HepG2 (cell line): ENCODE data around the gene PHF23. TPM values are rescaled to one million over a fixed set of nuclear protein-coding genes. Genes with fewer than 3 reads are reported as not detected.

ENCODE experiments used
- ATF3 ChIP-seq: sonication (generic); formaldehyde crosslinking; IDR thresholded peaks from 2 replicates; pipeline ENCODE4 v1.4.0; 2020; ENCODE audit warnings: missing genetic modification reagents
- BATF2 ChIP-seq: sonication (generic); formaldehyde crosslinking; IDR thresholded peaks from 2 replicates; pipeline ENCODE4 v1.8.0; 2022; ENCODE audit warnings: mild to moderate bottlenecking, missing genetic modification reagents, moderate library complexity
- CERS6 ChIP-seq: sonication (generic); formaldehyde crosslinking; IDR thresholded peaks from 2 replicates; pipeline ENCODE4 v1.5.0; 2020; ENCODE audit warnings: missing genetic modification reagents
- GMEB1 ChIP-seq: sonication (generic); formaldehyde crosslinking; IDR thresholded peaks from 2 replicates; pipeline ENCODE4 v1.5.1; 2020; ENCODE audit warnings: missing genetic modification reagents, mild to moderate bottlenecking, borderline replicate concordance
- GMEB2 ChIP-seq: IDR thresholded peaks from 2 replicates; pipeline ENCODE4 v1.6.1; 2016; ENCODE audit warnings: missing biosample characterization, missing genetic modification reagents, low read depth
- JARID2 ChIP-seq: sonication (generic); formaldehyde crosslinking; IDR thresholded peaks from 2 replicates; pipeline ENCODE4 v1.8.1; 2023; ENCODE audit warnings: missing genetic modification reagents, inconsistent platforms; ENCODE audit not compliant: insufficient replicate concordance
- KAT7 ChIP-seq: IDR thresholded peaks from 2 replicates; pipeline ENCODE4 v1.6.1; 2018; ENCODE audit warnings: borderline replicate concordance, missing compliant biosample characterization
- KLF13 ChIP-seq: sonication (generic); formaldehyde crosslinking; IDR thresholded peaks from 2 replicates; pipeline ENCODE4 v1.4.0; 2020; ENCODE audit warnings: mild to moderate bottlenecking, missing genetic modification reagents
- KLF16 ChIP-seq, 2 experiments: sonication (generic) in 1 of 2; formaldehyde crosslinking in 1 of 2; IDR thresholded peaks; 2 replicates each; pipeline versions ENCODE4 v1.6.1 to v1.8.0; 2016 to 2023; ENCODE audit warnings: missing genetic modification reagents in 2 of 2, missing compliant biosample characterization in 1 of 2
- MEIS2 ChIP-seq: sonication (generic); formaldehyde crosslinking; IDR thresholded peaks from 2 replicates; pipeline ENCODE4 v1.9.0; 2021; ENCODE audit warnings: mild to moderate bottlenecking, missing genetic modification reagents
- SIX4 ChIP-seq: sonication (generic); formaldehyde crosslinking; IDR thresholded peaks from 2 replicates; pipeline ENCODE4 v1.4.0; 2020; ENCODE audit warnings: missing genetic modification reagents
- SNAPC4 ChIP-seq: sonication (generic); formaldehyde crosslinking; IDR thresholded peaks from 2 replicates; pipeline ENCODE4 v1.4.0; 2020; ENCODE audit warnings: mild to moderate bottlenecking, missing genetic modification reagents
- TOE1 ChIP-seq: sonication (generic); formaldehyde crosslinking; IDR thresholded peaks from 2 replicates; pipeline ENCODE4 v1.4.0; 2020; ENCODE audit warnings: mild to moderate bottlenecking, missing genetic modification reagents
- ZBTB1 ChIP-seq: sonication (generic); formaldehyde crosslinking; IDR thresholded peaks from 2 replicates; pipeline ENCODE4 v1.4.0; 2020; ENCODE audit warnings: missing genetic modification reagents, borderline replicate concordance
- ZKSCAN5 ChIP-seq: sonication (generic); formaldehyde crosslinking; IDR thresholded peaks from 2 replicates; pipeline ENCODE4 v1.5.1; 2020; ENCODE audit warnings: mild to moderate bottlenecking, missing genetic modification reagents
- ZNF501 ChIP-seq: sonication (generic); formaldehyde crosslinking; IDR thresholded peaks from 2 replicates; pipeline ENCODE4 v1.5.1; 2020; ENCODE audit warnings: mild to moderate bottlenecking, moderate library complexity, missing genetic modification reagents
- ZNF670 ChIP-seq: sonication (generic); formaldehyde crosslinking; IDR thresholded peaks from 2 replicates; pipeline ENCODE4 v1.8.0; 2022; ENCODE audit warnings: mild to moderate bottlenecking, missing genetic modification reagents, borderline replicate concordance
- ZNF737 ChIP-seq: sonication (generic); formaldehyde crosslinking; IDR thresholded peaks from 2 replicates; pipeline ENCODE4 v1.5.0; 2020; ENCODE audit warnings: missing genetic modification reagents, mild to moderate bottlenecking, borderline replicate concordance
- ZNF850 ChIP-seq: sonication (generic); formaldehyde crosslinking; conservative IDR thresholded peaks from 2 replicates; pipeline ENCODE4 v1.9.0; 2021; ENCODE audit warnings: mild to moderate bottlenecking, missing genetic modification reagents
- polyA plus RNA-seq, 8 experiments: library from polyadenylated mRNA; depleted of rRNA in 3 of 8; stranded (reverse) in 7 of 8; unstranded in 1 of 8; fragments of >200 nt; fragmentation: Illumina TruSeq in 4 of 8; extraction: Trizol in 4 of 8; gene quantifications; 2 replicates each; pipeline versions ENCODE4 v1.2.1 to v1.2.3, GENCODE V29; 2011 to 2016; ENCODE audit warnings: low read depth in 4 of 8, missing spikeins in 1 of 8, mixed read lengths in 1 of 8; ENCODE audit not compliant: insufficient read depth in 1 of 8
- total RNA-seq, 5 experiments: library from RNA; depleted of rRNA; stranded (reverse); fragments of >200 nt; fragmentation: Illumina TruSeq; extraction: Trizol; gene quantifications; 2 replicates each; pipeline ENCODE4 v1.2.3, GENCODE V29; 2016; ENCODE audit warnings: low read depth in 1 of 5

PHF23 gene
- total and polyA plus RNA-seq, 2 of the 13 experiments (the other 11 are each of a cell fraction or from before 2014, with no cell fraction given), result 27.6 to 33.2 TPM

- TF ChIP-seq KLF16 (CRISPR knock-in tag; IDR thresholded peaks at IDR 0.05) (no peak), SNAPC4 (CRISPR knock-in tag) (no peak), JARID2 (no peak), GMEB2 (CRISPR knock-in tag) (no peak), ZKSCAN5 (no peak), ZNF850 (CRISPR knock-in tag) (no peak), ZBTB1 (CRISPR knock-in tag) (no peak), MEIS2 (no peak), ATF3 (CRISPR knock-in tag) (0 out of 2 replicates have a peak, but pooled peaks have one; percentile 6), SIX4 (CRISPR knock-in tag) (no peak), TOE1 (CRISPR knock-in tag) (no peak), ZNF737 (CRISPR knock-in tag) (no peak), CERS6 (CRISPR knock-in tag) (no peak), GMEB1 (CRISPR knock-in tag) (no peak), KAT7 (CRISPR knock-in tag) (no peak), ZNF670 (CRISPR knock-in tag) (no peak), ZNF501 (no peak), KLF13 (CRISPR knock-in tag) (no peak), BATF2 (CRISPR knock-in tag) (no peak)
Measured at GRCh38 chr17:7251661-7252175, 12.5 kb upstream of the PHF23 start, which contains the start of gene CTDNEP1 (continued).
